HEK293 (cell line): Measurements from ENCODE around the gene FOXP4.

Experiments used
- HOXA7 ChIP-seq: sonication (generic); formaldehyde crosslinking; IDR thresholded peaks from 2 replicates; pipeline ENCODE4 v1.8.1; 2022; ENCODE audit warnings: missing genetic modification reagents, borderline replicate concordance
- SALL2 ChIP-seq: fragments of 450-650 bp; formaldehyde crosslinking; IDR thresholded peaks from 2 replicates; pipeline ENCODE4 v1.5.0; 2017; ENCODE audit warnings: missing biosample characterization, mild to moderate bottlenecking, missing genetic modification characterization, borderline replicate concordance
- YY1 ChIP-seq: fragments of 450-650 bp; formaldehyde crosslinking; IDR thresholded peaks from 2 replicates; pipeline ENCODE4 v1.5.1; 2018; ENCODE audit warnings: missing biosample characterization, missing genetic modification characterization
- ZNF140 ChIP-seq: fragments of 450-650 bp; formaldehyde crosslinking; IDR thresholded peaks from 2 replicates; pipeline ENCODE4 v1.5.1; 2016; ENCODE audit warnings: missing biosample characterization, missing genetic modification characterization
- ZNF664 ChIP-seq: fragments of 450-650 bp; formaldehyde crosslinking; IDR thresholded peaks from 2 replicates; pipeline ENCODE4 v1.5.1; 2016; ENCODE audit warnings: missing biosample characterization, missing genetic modification characterization
- ZNF747 ChIP-seq: fragments of 450-650 bp; formaldehyde crosslinking; IDR thresholded peaks from 2 replicates; pipeline ENCODE4 v1.5.1; 2016; ENCODE audit warnings: missing biosample characterization, missing genetic modification characterization
- ZNF776 ChIP-seq: fragments of 450-650 bp; formaldehyde crosslinking; IDR thresholded peaks from 2 replicates; pipeline ENCODE4 v1.5.0; 2017; ENCODE audit warnings: missing biosample characterization, missing genetic modification characterization, borderline replicate concordance
- TF ChIP-seq, protein P1 (sequence below): fragments of 450-650 bp; formaldehyde crosslinking; IDR thresholded peaks from 2 replicates; pipeline ENCODE4 v1.5.1; 2016; ENCODE audit warnings: missing biosample characterization, missing genetic modification characterization
- TF ChIP-seq, protein P2 (sequence below): sonication (generic); formaldehyde crosslinking; IDR thresholded peaks from 2 replicates; pipeline ENCODE4 v1.8.1; 2022; ENCODE audit warnings: mild to moderate bottlenecking, moderate library complexity, missing genetic modification reagents
- TF ChIP-seq, protein P3 (sequence below): fragments of 450-650 bp; formaldehyde crosslinking; IDR thresholded peaks from 2 replicates; pipeline ENCODE4 v1.5.1; 2016; ENCODE audit warnings: missing biosample characterization, missing genetic modification characterization

DNA sequence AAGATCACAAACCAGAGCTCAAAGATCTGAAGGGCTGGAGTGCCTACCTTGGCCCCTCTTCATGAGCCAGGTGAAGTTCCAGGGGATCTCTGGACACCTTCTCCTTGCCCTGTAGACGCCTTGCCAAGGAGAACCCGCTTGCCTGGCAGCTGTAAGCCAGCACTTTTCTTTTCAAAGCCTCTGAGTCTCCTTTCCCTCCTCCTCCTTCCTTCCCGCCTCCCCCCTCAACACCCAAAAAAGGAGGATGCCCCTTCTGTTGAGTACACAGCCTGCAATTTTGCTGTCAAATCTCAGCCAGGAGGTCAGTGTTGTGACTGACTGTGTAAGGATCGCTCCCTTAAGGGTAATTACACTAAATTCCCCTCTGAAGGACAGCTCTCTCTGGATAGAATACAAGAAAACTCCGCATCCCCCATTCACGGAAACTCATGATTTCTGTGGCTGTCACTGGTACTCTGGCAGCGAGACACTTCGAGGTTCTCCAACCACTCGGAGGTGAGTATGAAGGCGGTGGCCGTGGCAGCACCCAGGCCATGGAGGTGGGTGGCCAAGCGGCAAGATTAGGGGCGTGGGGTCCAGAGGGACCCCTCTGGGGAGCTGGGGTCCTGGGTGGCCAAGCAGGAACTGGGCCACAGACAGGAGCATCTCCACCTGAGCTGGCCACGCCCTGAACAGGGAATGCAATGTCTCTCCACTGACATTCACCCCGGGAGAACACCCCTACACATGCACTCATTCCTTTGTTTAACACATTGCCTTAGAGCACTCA lies 23.2 kb upstream of the FOXP4 start:
- TF ChIP-seq ZNF140 (no peak), YY1 (no peak), ZNF776 (tag by site-specific recombination) (no peak), ZNF664 (tag by site-specific recombination) (no peak), HOXA7 (no peak), SALL2 (tag by site-specific recombination) (no peak), ZNF747 (tag by site-specific recombination) (no peak)
- TF ChIP-seq, protein P1, sequence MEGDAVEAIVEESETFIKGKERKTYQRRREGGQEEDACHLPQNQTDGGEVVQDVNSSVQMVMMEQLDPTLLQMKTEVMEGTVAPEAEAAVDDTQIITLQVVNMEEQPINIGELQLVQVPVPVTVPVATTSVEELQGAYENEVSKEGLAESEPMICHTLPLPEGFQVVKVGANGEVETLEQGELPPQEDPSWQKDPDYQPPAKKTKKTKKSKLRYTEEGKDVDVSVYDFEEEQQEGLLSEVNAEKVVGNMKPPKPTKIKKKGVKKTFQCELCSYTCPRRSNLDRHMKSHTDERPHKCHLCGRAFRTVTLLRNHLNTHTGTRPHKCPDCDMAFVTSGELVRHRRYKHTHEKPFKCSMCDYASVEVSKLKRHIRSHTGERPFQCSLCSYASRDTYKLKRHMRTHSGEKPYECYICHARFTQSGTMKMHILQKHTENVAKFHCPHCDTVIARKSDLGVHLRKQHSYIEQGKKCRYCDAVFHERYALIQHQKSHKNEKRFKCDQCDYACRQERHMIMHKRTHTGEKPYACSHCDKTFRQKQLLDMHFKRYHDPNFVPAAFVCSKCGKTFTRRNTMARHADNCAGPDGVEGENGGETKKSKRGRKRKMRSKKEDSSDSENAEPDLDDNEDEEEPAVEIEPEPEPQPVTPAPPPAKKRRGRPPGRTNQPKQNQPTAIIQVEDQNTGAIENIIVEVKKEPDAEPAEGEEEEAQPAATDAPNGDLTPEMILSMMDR (tag by site-specific recombination): no peak
- TF ChIP-seq, protein P2, sequence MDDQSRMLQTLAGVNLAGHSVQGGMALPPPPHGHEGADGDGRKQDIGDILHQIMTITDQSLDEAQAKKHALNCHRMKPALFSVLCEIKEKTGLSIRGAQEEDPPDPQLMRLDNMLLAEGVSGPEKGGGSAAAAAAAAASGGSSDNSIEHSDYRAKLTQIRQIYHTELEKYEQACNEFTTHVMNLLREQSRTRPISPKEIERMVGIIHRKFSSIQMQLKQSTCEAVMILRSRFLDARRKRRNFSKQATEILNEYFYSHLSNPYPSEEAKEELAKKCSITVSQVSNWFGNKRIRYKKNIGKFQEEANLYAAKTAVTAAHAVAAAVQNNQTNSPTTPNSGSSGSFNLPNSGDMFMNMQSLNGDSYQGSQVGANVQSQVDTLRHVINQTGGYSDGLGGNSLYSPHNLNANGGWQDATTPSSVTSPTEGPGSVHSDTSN (CRISPR knock-in tag): no peak
- TF ChIP-seq, protein P3, sequence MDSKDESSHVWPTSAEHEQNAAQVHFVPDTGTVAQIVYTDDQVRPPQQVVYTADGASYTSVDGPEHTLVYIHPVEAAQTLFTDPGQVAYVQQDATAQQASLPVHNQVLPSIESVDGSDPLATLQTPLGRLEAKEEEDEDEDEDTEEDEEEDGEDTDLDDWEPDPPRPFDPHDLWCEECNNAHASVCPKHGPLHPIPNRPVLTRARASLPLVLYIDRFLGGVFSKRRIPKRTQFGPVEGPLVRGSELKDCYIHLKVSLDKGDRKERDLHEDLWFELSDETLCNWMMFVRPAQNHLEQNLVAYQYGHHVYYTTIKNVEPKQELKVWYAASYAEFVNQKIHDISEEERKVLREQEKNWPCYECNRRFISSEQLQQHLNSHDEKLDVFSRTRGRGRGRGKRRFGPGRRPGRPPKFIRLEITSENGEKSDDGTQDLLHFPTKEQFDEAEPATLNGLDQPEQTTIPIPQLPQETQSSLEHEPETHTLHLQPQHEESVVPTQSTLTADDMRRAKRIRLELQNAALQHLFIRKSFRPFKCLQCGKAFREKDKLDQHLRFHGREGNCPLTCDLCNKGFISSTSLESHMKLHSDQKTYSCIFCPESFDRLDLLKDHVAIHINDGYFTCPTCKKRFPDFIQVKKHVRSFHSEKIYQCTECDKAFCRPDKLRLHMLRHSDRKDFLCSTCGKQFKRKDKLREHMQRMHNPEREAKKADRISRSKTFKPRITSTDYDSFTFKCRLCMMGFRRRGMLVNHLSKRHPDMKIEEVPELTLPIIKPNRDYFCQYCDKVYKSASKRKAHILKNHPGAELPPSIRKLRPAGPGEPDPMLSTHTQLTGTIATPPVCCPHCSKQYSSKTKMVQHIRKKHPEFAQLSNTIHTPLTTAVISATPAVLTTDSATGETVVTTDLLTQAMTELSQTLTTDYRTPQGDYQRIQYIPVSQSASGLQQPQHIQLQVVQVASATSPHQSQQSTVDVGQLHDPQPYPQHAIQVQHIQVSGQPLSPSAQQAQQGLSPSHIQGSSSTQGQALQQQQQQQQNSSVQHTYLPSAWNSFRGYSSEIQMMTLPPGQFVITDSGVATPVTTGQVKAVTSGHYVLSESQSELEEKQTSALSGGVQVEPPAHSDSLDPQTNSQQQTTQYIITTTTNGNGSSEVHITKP (tag by site-specific recombination): no peak
